ENCODE data around the gene FPR1. TPM values are rescaled to one million over a fixed set of nuclear protein-coding genes. Genes with fewer than 3 reads are reported as not detected.
"Not testable (repeated sequence)": the region's sequence is repeated elsewhere in the genome, so short reads cannot be mapped to it uniquely, and the experiment has no call there.

Gene FPR1
- polyA plus RNA-seq, 5 donors, result 1.2 to 2.7 (median 2.3) TPM

DNA sequence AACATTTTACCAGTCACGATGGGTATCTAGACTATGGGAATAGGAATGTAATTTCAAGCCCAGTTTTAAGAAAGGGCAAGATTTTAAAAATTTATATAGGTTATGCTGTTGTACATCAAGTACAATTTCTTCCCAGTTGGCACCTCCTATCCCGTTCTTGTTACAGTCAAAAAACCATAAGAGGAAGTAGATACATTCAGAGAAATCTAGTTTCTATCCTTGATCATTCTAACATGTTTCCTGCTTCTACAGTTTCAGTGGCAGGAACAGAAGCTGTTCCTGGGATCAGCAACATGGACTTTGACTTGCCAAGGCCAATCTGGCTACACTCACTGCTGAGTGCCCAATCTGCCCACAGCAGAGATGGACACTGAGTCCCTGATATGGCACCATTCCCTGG lies 28.6 kb upstream of the FPR1 start:
- DNase-seq, result no peak

DNA sequence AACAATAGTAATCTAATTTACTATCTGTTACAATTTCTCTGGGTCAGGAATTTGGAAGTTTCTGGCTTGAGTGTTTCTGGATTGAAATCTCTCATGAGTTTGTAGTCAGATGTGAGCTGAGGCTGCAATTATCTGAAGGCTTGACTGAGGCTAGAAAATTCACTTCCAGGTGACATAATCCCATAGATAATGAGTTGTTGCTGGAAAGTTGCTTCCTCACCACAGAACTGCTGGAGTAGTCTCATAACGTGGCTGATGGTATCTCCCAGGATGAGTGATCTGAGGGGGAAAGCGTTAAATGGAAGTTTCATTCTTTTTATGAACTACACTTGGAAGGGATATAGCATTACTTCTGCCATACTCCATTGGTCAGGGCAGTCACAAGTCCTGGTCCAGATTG lies 28.0 kb upstream of the FPR1 start:
- DNase-seq, result no peak

- DNase-seq, result no peak
Observed at GRCh38 chr19:51779181-51779580, 27.5 kb upstream of the FPR1 start.

DNA sequence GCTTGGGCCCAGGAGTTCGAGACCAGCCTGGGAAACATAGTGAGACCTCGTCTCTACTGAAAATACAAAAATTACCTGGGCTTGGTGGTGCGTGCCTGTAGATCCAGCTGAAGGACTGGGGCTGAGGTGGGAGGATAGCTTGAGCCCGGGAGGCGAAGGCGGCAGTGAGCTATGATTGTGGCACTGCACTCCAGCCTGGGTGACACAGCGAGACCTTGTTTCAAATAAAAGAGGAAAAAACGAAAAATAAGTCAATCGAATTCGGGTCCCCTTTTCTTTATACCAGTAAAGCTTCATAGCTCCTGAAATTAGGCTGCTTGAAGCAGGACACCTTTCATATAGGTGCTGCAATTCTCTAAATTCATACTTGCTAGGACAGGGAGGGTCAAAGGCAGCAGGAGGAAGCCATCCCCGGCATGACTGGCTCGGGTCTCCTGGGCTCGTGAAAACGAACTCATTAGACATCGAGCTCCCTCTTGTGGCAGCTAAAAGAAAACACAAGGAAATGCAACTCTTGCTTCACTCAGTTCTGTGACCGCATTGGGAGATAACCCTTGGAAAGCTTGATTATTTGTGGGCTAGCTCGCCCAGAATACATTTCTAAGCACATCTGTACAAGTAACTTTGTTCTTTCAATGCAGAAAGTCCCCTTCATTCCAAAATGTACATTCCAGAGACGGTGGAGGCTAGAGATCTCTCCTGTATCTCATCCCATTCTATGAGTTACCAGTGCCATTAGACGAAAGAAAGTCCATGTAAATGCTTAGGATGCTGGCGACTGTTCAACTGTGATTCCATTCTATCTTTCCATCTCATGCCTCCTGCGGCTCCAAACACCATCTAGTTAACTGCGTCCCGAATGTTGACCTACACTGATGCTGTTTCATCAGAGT lies 26.1 kb upstream of the FPR1 start:
- DNase-seq, result peak; percentile 74

DNA sequence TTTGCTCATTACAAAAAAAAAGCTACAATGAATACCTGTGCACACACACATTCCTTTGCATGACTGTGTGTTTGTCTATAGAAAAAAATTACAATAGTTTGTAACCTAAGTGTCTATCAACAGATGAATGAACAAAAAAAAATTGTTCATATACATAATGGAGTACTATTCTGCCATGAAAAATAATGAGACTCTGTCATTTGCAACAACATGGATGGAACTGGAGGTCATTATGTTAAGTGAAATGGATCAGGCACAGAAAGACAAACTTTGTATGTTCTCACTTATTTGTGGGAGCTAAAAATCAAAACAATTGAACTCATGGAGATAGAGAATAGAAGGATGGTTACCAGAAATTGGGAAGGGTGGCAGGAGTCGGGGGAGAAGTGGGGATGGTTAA lies 24.9 kb upstream of the FPR1 start:
- DNase-seq, result not testable (repeated sequence)

DNA sequence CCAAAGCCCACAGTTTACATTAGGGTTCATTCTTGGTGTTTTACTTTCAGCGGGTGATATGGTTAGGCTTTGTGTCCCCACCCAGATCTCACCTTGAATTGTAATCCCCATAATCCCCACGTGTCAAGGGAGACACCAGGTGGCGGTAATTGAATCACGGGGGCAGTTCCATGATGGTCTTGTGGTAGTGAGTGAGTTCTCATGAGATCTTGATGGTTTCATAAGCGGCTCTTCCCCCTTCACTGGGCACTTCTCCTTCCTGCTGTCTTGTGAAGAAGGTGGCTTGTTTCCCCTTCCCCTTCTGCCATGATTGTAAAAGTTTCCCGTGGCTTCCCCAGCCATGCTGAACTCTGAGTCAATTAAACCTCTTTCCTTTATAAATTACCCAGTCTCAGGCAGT lies 21.3 kb upstream of the FPR1 start:
- no peak for DNase-seq

- no peak for DNase-seq
Observed at GRCh38 chr19:51771376-51772130, 19.9 kb upstream of the FPR1 start.

- DNase-seq, result no peak
Observed at GRCh38 chr19:51766461-51766860, 14.8 kb upstream of the FPR1 start.

DNA sequence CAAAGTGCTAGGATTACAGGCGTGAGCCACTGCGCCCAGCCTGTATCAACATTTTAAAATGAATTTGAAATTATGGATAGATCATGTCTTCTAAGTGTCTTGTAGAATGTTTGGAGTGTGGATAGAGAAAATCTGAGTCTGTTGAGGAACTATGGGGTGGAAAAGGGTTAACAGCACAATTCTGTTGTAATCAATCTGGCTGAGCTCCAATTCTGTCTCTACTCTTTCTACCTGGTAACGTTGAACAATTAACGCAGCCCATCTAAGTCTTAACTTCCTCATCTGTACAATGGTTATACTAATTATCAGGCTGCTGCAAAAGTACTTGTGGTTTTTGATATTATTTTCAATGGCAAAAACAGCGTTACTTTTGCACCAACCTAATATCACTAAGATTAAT lies 13.4 kb upstream of the FPR1 start:
- DNase-seq, result no peak

DNA sequence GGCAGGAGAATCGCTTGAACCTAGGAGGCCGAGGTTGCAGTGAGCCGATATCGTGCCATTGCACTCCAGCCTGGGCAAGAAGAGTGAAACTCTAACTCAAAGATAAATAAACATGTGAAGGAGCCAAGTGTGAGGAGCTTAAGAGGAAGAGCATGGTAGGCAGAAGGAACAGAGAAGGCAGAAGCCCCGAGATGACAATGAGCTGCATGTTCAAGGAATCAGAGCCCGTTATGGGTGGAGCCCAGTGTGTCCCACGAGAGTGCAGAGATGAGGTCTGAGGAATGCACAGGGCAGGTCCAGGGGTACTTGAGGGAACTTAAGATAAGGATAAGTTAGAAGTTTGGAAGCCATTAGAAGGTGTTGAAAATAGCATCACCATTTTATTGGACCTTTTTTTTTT lies 10.0 kb upstream of the FPR1 start:
- DNase-seq, result no peak

DNA sequence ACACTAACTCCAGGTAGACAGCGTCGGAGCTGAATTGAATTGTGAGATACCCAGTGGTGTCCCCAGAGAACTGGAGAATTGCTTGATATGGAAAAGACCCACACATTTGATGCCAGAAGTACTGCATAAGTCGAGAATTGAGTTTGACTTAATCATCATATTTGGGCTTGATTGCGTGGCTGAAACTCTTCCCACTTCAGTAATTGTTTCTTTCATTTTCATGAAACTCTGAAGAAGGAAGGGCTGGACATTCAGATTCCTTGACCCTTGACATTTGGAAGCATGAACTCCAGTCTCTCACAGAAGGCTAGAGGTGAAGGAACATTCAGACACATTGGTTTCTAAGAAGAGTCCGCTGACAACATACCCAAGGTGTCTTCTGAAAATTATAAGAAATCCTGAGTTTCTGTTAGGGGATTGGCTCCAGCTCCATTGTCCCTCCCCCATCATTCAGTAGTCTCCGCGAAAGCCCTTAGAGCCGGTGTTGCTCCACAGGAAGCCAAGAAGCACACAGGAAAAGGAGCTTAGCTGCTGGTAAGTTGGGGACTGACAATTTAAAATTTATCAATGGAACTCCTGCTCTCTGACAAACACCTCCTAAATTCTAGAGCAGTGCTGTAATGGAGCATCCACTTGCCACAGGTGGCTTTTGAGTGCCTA lies 9.1 kb upstream of the FPR1 start, which contains the start of gene FPR2:
Gene FPR2 (plus strand): TSS at position 484 of the 660 bp plus-strand sequence. CDS start 7,479 bp downstream, outside the sequence.
- DNase-seq, result no peak

- no peak for DNase-seq
Observed at GRCh38 chr19:51755571-51755970, 3.9 kb upstream of the FPR1 start.

DNA sequence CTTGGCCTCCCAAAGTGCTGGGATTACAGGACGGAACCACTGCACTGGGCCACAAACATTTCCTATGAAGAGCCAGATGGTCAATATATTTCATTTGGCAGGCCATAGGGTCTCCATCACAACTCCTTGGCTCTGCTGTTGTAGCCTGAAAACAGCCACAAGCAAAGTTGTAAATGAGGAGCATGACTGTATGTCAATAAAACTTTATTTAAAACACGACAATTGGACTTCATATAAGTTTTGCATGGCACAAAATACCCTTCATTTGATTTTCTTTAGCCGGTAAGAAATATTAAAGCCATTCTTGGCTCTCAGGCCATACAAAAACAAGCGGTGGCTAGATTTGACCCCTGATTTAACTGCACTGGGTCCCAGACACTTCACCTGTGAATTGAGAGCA lies 3.1 kb upstream of the FPR1 start:
- DNase-seq, result no peak

DNA sequence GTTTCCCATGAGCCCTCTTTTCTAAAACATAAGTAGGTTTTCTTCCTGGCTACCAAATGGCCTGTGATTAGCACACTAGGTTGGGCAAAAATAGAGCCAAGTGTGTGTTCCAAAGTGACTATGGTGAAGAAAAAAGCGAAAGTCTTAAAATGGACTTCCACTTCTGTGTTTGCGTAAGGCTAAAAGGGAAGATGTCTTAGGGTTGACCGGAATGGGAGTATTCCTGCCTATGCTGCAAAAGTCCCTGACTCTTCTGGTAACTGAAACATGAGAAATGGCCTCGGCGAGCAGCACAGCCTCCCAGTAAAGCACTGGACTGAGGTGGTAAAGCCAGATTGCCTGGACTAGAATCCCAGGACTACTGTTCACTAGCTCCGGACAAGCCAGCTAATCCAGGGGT lies 2.4 kb upstream of the FPR1 start:
- no peak for DNase-seq

- no peak for DNase-seq
Observed at GRCh38 chr19:51750400-51751094, 1.1 kb downstream of the FPR1 start.

DNA sequence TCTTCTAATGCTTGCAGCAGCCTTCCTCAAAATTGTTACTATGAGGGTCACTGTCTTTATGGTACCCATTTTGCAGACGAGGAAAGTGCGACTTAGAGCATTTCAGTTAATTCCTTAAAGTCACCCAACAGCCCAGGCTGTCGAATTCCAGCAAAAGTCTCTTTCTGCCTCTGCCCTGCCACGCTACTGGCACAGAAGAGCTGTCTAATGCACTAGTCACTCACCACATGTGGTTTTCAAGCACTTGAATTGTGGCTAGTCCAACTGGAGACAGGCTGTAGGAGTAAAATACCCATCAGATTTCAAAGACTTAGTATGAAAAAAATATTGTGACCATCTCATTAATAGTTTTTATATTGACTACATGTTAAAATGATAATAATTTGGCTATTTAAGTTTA lies 1.7 kb downstream of the FPR1 start:
- DNase-seq, result no peak

GRCh38 chr19:51746731-51747130 lies 4.9 kb downstream of the FPR1 start:
- DNase-seq, result no peak

DNA sequence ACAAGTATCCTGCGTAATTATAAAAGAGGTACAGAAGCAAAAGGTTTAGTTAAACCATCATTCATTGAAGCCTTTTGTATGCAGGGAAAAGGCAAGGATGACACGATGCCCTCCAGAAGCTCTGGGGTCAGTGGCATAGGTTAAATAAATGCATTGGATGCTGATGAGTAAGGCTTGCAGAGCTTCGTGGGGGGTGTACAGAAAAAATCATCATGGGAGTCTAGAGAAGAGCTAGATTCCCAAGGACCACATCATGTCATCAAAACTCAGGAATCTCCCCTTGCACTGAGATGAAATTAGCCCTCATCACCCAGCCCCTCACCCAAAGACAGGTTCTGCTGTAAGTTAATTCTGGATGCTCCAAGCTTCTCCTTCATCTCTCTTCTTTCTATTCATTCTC lies 8.3 kb downstream of the FPR1 start:
- no peak for DNase-seq

- no peak for DNase-seq
Observed at GRCh38 chr19:51742789-51743188, 8.9 kb downstream of the FPR1 start.

DNA sequence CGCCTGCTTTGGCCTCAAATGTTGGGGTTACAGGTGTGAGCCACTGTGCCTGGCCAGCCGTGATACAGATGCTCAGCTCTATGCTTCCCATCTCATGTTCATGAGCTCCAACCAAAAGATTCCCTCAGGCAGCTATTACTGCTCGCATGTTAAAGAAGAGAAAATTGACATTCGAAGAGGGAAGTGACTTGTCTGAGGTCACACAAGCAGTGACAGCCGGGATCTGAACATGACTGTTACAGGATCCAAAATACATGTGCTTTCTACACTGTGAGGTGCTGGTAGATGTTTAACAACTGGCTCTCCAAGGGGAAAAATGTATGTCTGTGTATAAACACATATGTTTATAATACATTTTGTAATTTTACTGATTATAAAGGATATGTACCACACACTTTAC lies 11.3 kb downstream of the FPR1 start:
- DNase-seq, result no peak

- DNase-seq, result no peak
Observed at GRCh38 chr19:51739466-51740213, 12.0 kb downstream of the FPR1 start.
